SJSA1 (cell line): ENCODE results near the gene PKN1. TPM values are rescaled to one million over a fixed set of nuclear protein-coding genes. Genes with fewer than 3 reads are reported as not detected.
"Not testable (repeated sequence)": the region's sequence is repeated elsewhere in the genome, so short reads cannot be mapped to it uniquely, and the experiment has no call there.

Experiments used
- DNase-seq, 2 experiments: peaks; one replicate each; pipeline ENCODE4 v3.0.0-alpha.2; 2015 to 2020; ENCODE audit warnings: low spot score in 2 of 2, low read depth in 1 of 2
- H3K27ac ChIP-seq: fragments of 250-450 bp; sonication (Bioruptor Pico); 2 replicates; pipeline ENCODE4 v1.5.1; 2020; ENCODE audit warnings: mild to moderate bottlenecking, moderate library complexity
- H3K27me3 ChIP-seq: fragments of 250-450 bp; sonication (Bioruptor Pico); replicated peaks from 2 replicates; pipeline ENCODE4 v1.5.1; 2020; ENCODE audit warnings: mild to moderate bottlenecking, moderate library complexity
- H3K36me3 ChIP-seq: fragments of 250-450 bp; sonication (Bioruptor Pico); 2 replicates; pipeline ENCODE4 v1.5.1; 2020; ENCODE audit warnings: mild to moderate bottlenecking
- H3K4me1 ChIP-seq: fragments of 250-450 bp; sonication (Bioruptor Pico); replicated peaks from 2 replicates; pipeline ENCODE4 v1.6.1; 2021; ENCODE audit warnings: mild to moderate bottlenecking
- H3K4me3 ChIP-seq: fragments of 250-450 bp; sonication (Bioruptor Pico); 2 replicates; pipeline ENCODE4 v1.5.1; 2020; ENCODE audit warnings: mild to moderate bottlenecking
- H3K9me3 ChIP-seq: fragments of 250-450 bp; sonication (Bioruptor Pico); replicated peaks from 2 replicates; pipeline ENCODE4 v1.5.1; 2020; ENCODE audit warnings: mild to moderate bottlenecking
- total RNA-seq: library from RNA; depleted of rRNA; stranded (reverse); fragments of >200 nt; shearing (Covaris generic); gene quantifications from 2 replicates; pipeline ENCODE4 v1.2.3, GENCODE V29; 2014; rRNA removed

Gene PKN1
- 75.2 and 79.7 TPM in 2 replicates for total RNA-seq

DNA sequence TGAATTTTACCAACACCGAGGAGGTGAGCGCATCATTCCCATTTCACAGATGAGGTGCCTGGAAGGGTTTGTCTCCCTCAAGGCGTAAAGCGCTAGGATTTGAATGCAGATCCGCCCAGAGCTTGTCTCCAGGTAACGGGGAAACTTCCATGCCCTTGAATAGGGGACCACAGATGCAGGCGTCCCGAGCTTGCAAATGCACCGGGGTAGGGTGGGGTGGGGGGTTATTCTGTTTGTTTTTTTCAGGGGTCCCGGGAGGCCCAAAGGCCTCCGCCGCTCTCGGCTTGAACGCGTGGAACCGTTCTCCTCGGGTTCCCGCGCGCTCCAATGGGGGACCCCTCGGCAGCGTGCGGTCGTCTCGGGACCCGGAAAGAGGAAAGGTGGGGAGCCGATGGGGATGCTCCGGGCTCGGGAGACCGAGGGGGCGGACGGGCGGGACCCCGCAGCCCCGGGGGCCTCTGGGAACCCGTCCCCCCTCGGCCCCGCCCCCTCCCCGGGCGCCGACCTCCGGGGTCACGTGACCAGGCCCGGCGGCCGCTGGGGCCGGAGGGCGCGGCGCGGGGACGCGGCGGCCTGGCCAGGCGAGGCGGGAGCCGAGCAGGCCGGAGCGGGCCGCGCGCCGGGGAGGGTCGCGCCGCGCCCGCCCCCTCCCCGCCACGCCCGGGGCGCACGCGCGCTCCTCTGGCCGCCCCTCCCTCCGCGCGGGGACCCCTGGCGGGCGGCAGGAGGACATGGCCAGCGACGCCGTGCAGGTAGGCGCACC is at the start of gene PKN1:
Gene PKN1 (plus strand): TSS at position 516 of the 763 bp plus-strand sequence. CDS start 216 bp downstream, at position 732.
- Histone ChIP-seq H3K27ac (peak within 1 kb of the TSS; percentile 38; the same call in 1 of the 2 replicates), H3K9me3 (no peaks in the 10 kb centered on the region), H3K4me3 (peak within 1 kb of the TSS; percentile 71), H3K27me3 (no peaks in the 10 kb centered on the region), H3K36me3 (peaks cover 18% of the 10 kb centered on the region), H3K4me1 (peaks cover 29% of the 10 kb centered on the region)
- DNase-seq: no peak

GRCh38 chr19:14383661-14384555 is 49.2 kb upstream of the PKN1 start:
- Histone ChIP-seq H3K27ac (peak overlapping the region; percentile 92), H3K36me3 (peaks cover 3% of the 10 kb centered on the region), H3K4me3 (peak overlapping the region; percentile 2), H3K27me3 (no peaks in the 10 kb centered on the region), H3K9me3 (no peaks in the 10 kb centered on the region), H3K4me1 (peaks cover 44% of the 10 kb centered on the region)
- peak; percentile 62 to 71 for DNase-seq

DNA sequence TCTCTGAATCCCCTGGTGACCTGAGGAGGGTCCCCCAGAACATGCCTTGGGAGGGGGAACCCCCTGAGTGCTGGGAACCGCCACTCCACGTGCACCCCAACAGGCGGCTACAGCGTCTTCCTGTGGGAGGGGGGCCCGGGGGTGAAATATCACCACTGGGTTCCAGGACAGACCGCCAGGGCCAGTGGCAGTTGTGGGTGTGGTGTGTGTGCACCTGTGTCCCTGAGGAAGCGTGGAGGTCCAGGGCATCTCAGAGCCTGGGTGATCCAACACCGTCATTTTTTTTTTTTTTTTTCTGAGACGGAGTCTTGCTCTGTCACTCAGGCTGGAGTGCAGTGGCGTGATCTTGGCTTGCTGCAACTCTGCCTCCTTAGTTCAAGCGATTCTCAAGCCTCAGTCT is 47.6 kb upstream of the PKN1 start:
- Histone ChIP-seq H3K27me3 (no peaks in the 10 kb centered on the region), H3K4me1 (peaks cover 44% of the 10 kb centered on the region), H3K36me3 (peaks cover 4% of the 10 kb centered on the region), H3K4me3 (no peak overlapping the region), H3K9me3 (no peaks in the 10 kb centered on the region), H3K27ac (peak overlapping the region; percentile 92)
- DNase-seq: no peak

- DNase-seq: no peak
- Histone ChIP-seq H3K27ac (no peak overlapping the region), H3K4me1 (peaks cover under 1% of the 10 kb centered on the region), H3K36me3 (peaks cover 45% of the 10 kb centered on the region), H3K4me3 (no peak overlapping the region), H3K27me3 (no peaks in the 10 kb centered on the region), H3K9me3 (no peaks in the 10 kb centered on the region)
Observed at GRCh38 chr19:14390548-14390947, 42.6 kb upstream of the PKN1 start.

- H3K36me3 ChIP-seq: peaks cover 53% of the 10 kb centered on the region
Observed at GRCh38 chr19:14391156-14391821, 41.8 kb upstream of the PKN1 start.

GRCh38 chr19:14393329-14393728 is 39.8 kb upstream of the PKN1 start:
- no peak for DNase-seq
- Histone ChIP-seq H3K9me3 (no peaks in the 10 kb centered on the region), H3K4me1 (no peaks in the 10 kb centered on the region), H3K27me3 (no peaks in the 10 kb centered on the region), H3K4me3 (no peak overlapping the region), H3K36me3 (peaks cover 58% of the 10 kb centered on the region), H3K27ac (no peak overlapping the region)

More at GRCh38 chr19:14391156-14391821, 41.8 kb upstream of the PKN1 start:
- Histone ChIP-seq H3K4me1 (no peaks in the 10 kb centered on the region), H3K9me3 (no peaks in the 10 kb centered on the region), H3K27me3 (no peaks in the 10 kb centered on the region), H3K27ac (no peak overlapping the region), H3K4me3 (no peak overlapping the region)
- no peak for DNase-seq

DNA sequence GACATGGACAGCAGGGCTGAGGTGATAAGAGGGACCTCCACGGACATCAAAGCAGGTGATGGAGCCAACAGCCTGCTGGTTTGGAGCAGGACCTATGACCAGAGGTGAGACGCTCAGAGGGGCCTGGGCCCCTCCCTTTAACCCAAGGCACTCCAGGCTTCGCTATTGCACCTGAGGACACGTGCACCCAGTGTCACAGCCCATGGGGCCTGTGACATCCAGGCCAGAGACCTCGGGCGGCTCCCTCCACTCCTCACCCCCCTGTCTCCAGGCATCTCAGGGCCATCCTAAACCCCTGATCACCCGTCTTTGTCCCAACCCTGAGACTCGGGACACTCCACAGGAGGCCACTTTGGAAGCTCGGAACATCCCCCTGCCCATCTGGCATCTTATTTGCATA is 38.9 kb upstream of the PKN1 start:
- Histone ChIP-seq H3K36me3 (peaks cover 62% of the 10 kb centered on the region), H3K4me1 (no peaks in the 10 kb centered on the region), H3K9me3 (no peaks in the 10 kb centered on the region), H3K4me3 (no peak overlapping the region), H3K27me3 (no peaks in the 10 kb centered on the region), H3K27ac (no peak overlapping the region)
- DNase-seq: no peak

- Histone ChIP-seq H3K36me3 (peaks cover 65% of the 10 kb centered on the region), H3K4me1 (no peaks in the 10 kb centered on the region), H3K9me3 (no peaks in the 10 kb centered on the region), H3K4me3 (no peak overlapping the region), H3K27ac (no peak overlapping the region), H3K27me3 (no peaks in the 10 kb centered on the region)
- DNase-seq: no peak
Observed at GRCh38 chr19:14395262-14395661, 37.8 kb upstream of the PKN1 start.

DNA sequence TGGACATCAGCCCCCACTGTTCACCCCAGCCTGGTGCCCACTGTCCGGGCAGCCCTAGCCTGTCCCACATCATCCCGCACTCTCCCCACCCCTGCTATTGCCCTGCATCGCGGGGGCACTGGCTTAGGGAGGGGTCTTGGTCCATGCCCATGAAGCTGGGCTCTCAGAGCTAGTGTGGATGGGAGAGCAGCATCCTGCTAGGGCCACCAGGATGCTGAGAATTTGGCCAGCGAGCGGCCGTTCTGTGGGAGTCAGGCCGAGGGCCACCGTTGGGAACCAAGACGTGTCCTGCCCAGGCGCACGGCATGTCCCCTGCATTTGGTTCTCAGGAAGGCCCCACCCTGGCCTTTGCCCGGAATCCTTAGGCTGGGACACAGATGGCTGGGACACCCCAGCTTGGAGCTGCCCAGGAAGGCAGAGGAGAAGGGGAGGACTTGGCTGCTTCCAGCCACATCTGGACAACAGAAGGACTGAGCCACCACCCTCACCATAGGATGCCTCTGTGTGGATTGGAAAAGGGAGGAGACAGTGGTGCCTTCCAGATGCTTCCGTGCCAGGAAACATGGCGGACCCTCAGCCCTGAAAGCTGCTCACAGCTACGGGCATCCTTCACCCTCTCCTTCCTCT is 37.3 kb upstream of the PKN1 start:
- Histone ChIP-seq H3K27me3 (no peaks in the 10 kb centered on the region), H3K4me3 (no peak overlapping the region), H3K27ac (no peak overlapping the region), H3K9me3 (no peaks in the 10 kb centered on the region), H3K36me3 (peaks cover 66% of the 10 kb centered on the region), H3K4me1 (no peaks in the 10 kb centered on the region)
- no peak for DNase-seq

DNA sequence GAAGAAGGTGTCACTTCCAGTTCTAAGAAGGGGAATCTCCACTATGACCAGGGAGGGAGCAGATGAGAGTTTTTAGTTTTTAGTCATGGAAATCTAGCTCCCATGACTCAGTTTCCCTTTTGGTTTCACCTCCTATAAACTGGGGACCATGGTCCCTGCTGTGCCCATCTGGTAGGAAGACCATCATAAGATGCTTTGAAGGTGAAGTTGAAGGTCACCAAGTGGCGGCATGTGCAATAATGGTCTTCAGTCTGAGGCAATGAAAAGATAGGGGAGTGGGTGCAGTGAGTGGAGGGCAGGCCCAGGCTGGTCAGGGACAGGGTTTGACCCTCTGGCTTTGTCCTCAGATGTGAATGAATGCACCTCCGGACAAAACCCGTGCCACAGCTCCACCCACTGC is 36.4 kb upstream of the PKN1 start:
- H3K4me3 ChIP-seq, H3K9me3 ChIP-seq, DNase-seq, H3K27me3 ChIP-seq, H3K27ac ChIP-seq, H3K4me1 ChIP-seq: not testable (repeated sequence)
- peaks cover 69% of the 10 kb centered on the region for H3K36me3 ChIP-seq

DNA sequence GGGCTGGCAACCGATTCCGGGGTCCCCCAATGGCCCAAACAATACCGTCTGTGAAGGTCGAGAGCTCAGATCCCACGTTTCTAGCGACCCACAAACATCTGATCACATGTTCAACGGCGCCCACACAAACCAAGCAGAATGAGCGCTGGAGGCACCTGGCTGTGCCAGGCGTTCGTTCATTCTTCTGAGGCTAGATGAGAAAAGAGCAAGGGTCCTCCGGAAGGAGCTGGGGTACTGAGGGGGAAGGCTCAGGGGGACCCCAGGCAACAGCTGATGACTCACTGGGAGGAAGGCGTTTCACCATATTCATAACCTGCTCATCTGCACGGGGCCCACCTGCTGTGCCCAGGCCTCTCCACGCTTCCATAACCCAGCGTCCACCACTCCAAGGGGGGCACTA is 35.9 kb upstream of the PKN1 start:
- not testable (repeated sequence) for H3K4me3 ChIP-seq, H3K4me1 ChIP-seq, DNase-seq, H3K9me3 ChIP-seq, H3K27ac ChIP-seq, H3K27me3 ChIP-seq
- peaks cover 69% of the 10 kb centered on the region for H3K36me3 ChIP-seq

DNA sequence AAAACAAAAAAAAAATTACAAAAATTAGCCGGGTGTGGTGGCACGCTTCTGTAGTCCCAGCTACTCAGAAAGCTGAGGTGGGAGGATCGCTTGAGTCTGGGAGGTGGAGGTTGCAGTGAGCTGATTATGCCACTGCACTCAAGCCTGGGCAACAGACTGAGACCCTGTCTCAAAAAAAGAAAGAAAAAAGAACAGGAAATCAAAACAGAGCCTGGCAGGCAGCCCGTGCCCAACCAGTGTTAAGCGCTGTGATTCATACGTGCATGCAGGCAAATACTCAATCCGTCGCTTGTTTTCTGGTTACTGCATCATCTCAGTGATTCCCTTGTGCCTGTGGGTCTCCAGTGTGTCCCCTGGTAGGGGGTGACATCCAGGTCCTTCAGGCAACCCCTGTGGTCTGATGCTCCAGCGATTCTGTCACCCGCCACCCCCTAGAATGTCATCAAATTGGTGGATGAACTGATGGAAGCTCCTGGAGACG is 32.1 kb upstream of the PKN1 start:
- Histone ChIP-seq H3K9me3 (peaks cover 3% of the 10 kb centered on the region; the same call in 1 of the 2 replicates), H3K27me3 (no peaks in the 10 kb centered on the region), H3K27ac (no peak overlapping the region), H3K36me3 (peaks cover 63% of the 10 kb centered on the region), H3K4me1 (peaks cover 8% of the 10 kb centered on the region), H3K4me3 (no peak overlapping the region)
- no peak for DNase-seq
